K562 (cell line): ENCODE results near the gene DHRS3. TPM values are rescaled to one million over a fixed set of nuclear protein-coding genes. Genes with fewer than 3 reads are reported as not detected.

Source experiments
- ARHGAP35 ChIP-seq: fragments of 450-650 bp; IDR thresholded peaks from 2 replicates; pipeline ENCODE4 v1.6.1; 2018; ENCODE audit not compliant: partially characterized antibody
- E2F6 ChIP-seq, 2 experiments: IDR thresholded peaks; 2 replicates each; pipeline ENCODE4 v1.6.1; 2011; ENCODE audit warnings: borderline replicate concordance in 1 of 2, control low read depth in 1 of 2, low read depth in 1 of 2, low read length in 1 of 2, mild to moderate bottlenecking in 1 of 2, mixed read lengths in 1 of 2, moderate library complexity in 1 of 2; ENCODE audit not compliant: insufficient read depth in 1 of 2, insufficient read length in 1 of 2, poor library complexity in 1 of 2, severe bottlenecking in 1 of 2; ENCODE audit errors: extremely low read depth in 1 of 2
- HDAC8 ChIP-seq: fragments of 450-650 bp; IDR thresholded peaks from 2 replicates; pipeline ENCODE4 v1.6.1; 2016; ENCODE audit warnings: mild to moderate bottlenecking, missing genetic modification characterization, moderate library complexity, missing compliant biosample characterization
- MNT ChIP-seq, 2 experiments: fragments of 450-650 bp; conservative IDR thresholded peaks; 2 replicates each; pipeline ENCODE4 v1.6.1; 2017; ENCODE audit warnings: mild to moderate bottlenecking in 2 of 2, moderate library complexity in 2 of 2
- MYBL2 ChIP-seq, 2 experiments: fragments of 450-650 bp in 1 of 2; sonication (generic) in 1 of 2; formaldehyde crosslinking in 1 of 2; IDR thresholded peaks; 2 replicates each; pipeline versions ENCODE4 v1.6.1 to v1.8.1; 2017 to 2022; ENCODE audit warnings: borderline replicate concordance in 1 of 2, inconsistent platforms in 1 of 2, low read depth in 1 of 2, mild to moderate bottlenecking in 1 of 2, missing genetic modification reagents in 1 of 2, moderate library complexity in 1 of 2
- RAD21 ChIP-seq, 2 experiments: fragments of 250-450 bp in 1 of 2; fragments of 450-650 bp in 1 of 2; sonication (Bioruptor Pico) in 1 of 2; formaldehyde crosslinking in 1 of 2; IDR thresholded peaks in 1 of 2; conservative IDR thresholded peaks in 1 of 2; 2 replicates each; pipeline versions ENCODE4 v1.4.0 to v1.8.0; 2020 to 2022; ENCODE audit warnings: mild to moderate bottlenecking in 2 of 2, moderate library complexity in 1 of 2
- SREBF2 ChIP-seq: sonication (generic); formaldehyde crosslinking; IDR thresholded peaks from 2 replicates; pipeline ENCODE4 v1.4.0; 2020; ENCODE audit warnings: mild to moderate bottlenecking, missing genetic modification reagents
- TAF9B ChIP-seq: fragments of 450-650 bp; IDR thresholded peaks from 2 replicates; pipeline ENCODE4 v1.6.1; 2018; ENCODE audit warnings: mild to moderate bottlenecking; ENCODE audit not compliant: partially characterized antibody
- TEAD4 ChIP-seq, 2 experiments: sonication (generic) in 1 of 2; formaldehyde crosslinking in 1 of 2; IDR thresholded peaks; 2 replicates each; pipeline versions ENCODE4 v1.6.1 to v1.8.0; 2012 to 2022; ENCODE audit warnings: borderline replicate concordance in 1 of 2, inconsistent platforms in 1 of 2, low read length in 1 of 2, mild to moderate bottlenecking in 1 of 2, missing genetic modification reagents in 1 of 2
- USF2 ChIP-seq: sonication (generic); formaldehyde crosslinking; IDR thresholded peaks from 2 replicates; pipeline ENCODE4 v1.5.0; 2020; ENCODE audit warnings: missing genetic modification reagents
- ZBTB17 ChIP-seq: fragments of 450-650 bp; formaldehyde crosslinking; IDR thresholded peaks from 2 replicates; pipeline ENCODE4 v1.4.0; 2020; ENCODE audit warnings: mild to moderate bottlenecking
- polyA plus RNA-seq, 8 experiments: library from polyadenylated mRNA; depleted of rRNA in 4 of 8; stranded (reverse) in 5 of 8; unstranded in 3 of 8; fragments of >200 nt; fragmentation: Nextera tagmentation in 2 of 8; fragmentation: Illumina TruSeq in 1 of 8; extraction: Ambion mirVana in 2 of 8; extraction: Trizol in 1 of 8; gene quantifications; 2 replicates each; pipeline versions ENCODE4 v1.2.1 to v1.2.3, GENCODE V29; 2011 to 2014; ENCODE audit warnings: inconsistent platforms in 1 of 8, missing spikeins in 1 of 8
- total RNA-seq, 7 experiments: library from RNA; depleted of rRNA in 6 of 7; stranded (reverse); fragments of >200 nt in 6 of 7; fragmentation: Illumina TruSeq in 2 of 7; extraction: Trizol in 2 of 7; gene quantifications; 2 replicates each; pipeline versions ENCODE4 v1.2.1 to v1.2.3, GENCODE V29; 2011 to 2021; ENCODE audit warnings: low replicate concordance in 1 of 7
- TF ChIP-seq, protein P1 (sequence below), 2 experiments: fragments of 200-800 bp in 1 of 2; sonication (Bioruptor generic) in 1 of 2; sonication (generic) in 1 of 2; formaldehyde crosslinking in 1 of 2; IDR thresholded peaks in 1 of 2; conservative IDR thresholded peaks in 1 of 2; 2 replicates each; pipeline versions ENCODE4 v1.5.0 to v1.6.1; 2016 to 2020; ENCODE audit warnings: missing compliant biosample characterization in 1 of 2, missing genetic modification characterization in 1 of 2, missing genetic modification reagents in 1 of 2
- TF ChIP-seq, protein P2 (sequence below): fragments of 250-450 bp; sonication (Bioruptor Pico); IDR thresholded peaks from 2 replicates; pipeline ENCODE4 v1.9.0; 2021; ENCODE audit warnings: mild to moderate bottlenecking, inconsistent platforms

Gene DHRS3
- total and polyA plus RNA-seq, 9 of the 15 experiments (the other 6 are each of a cell fraction or from before 2014, with no cell fraction given): 21.0 to 116 (median 58.7) TPM

DNA sequence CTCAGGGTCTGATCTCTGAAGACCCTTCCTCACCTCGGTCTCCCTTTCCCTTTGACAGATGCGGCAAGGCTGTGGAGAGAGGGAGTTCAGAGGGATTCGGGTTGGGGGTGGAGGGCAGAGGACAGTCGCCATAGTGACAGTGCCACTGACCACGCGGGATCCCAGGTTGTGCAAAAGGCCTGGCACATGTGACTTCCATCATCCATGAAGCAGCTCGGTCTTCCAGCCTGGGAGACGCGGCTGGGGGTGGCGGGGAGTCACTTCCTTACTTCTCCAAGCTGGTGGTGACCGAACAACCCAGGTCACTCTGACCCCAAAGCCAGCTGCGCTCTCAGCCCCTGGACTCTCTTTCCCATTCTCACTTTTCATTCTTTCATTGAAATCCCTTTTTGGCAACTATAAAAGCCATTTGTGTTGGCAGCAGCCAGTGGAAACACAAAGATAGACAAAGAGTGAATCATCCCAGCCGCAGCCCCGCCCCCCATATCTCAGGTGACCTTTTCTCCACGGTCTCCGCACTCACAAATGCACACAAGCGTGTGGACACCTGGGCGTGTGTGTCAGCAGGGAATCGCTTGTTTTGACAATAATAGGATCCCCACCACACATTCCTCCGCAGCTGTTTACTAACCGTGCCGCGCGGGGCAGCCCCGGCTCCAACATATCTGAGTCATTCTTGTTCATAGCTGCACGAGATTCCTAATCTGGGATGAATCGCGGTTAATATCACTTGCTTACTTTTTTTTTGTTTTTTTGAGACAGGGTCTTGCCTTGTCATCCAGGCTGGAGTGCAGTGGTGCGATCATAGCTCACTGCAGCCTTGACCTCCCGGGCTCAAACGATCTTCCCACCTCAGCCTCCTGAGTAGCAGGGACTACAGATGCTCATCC is 68.3 kb downstream of the DHRS3 start (continued):
- TF ChIP-seq MYBL2 (IDR thresholded peaks at IDR 0.05; ENCODE audit: low read depth): no peak
- TF ChIP-seq MYBL2 (CRISPR knock-in tag; IDR thresholded peaks at IDR 0.05; ENCODE audit: borderline replicate concordance): no peak
- no peak for TF ChIP-seq TAF9B
- peak; percentile 79 for TF ChIP-seq HDAC8
- peak in 1 of 2 experiments; percentile 19; a peak in 2 of 4 replicates for TF ChIP-seq RAD21 (CRISPR knock-in tag; conservative IDR thresholded peaks at IDR 0.05 in 1 of 2, IDR thresholded peaks at IDR 0.05 in 1 of 2)
- TF ChIP-seq TEAD4 (IDR thresholded peaks at IDR 0.05; ENCODE audit: low read length): 0 out of 2 replicates have a peak, but pooled peaks have one; percentile 49
- TF ChIP-seq TEAD4 (CRISPR knock-in tag; IDR thresholded peaks at IDR 0.05; ENCODE audit: borderline replicate concordance): no peak
- no peak for TF ChIP-seq USF2 (CRISPR knock-in tag)
- TF ChIP-seq E2F6 (IDR thresholded peaks at IDR 0.05; ENCODE audit: borderline replicate concordance in 1 of 2, extremely low read depth in 1 of 2, insufficient read depth in 1 of 2, insufficient read length in 1 of 2, low read depth in 1 of 2, low read length in 1 of 2, poor library complexity in 1 of 2, severe bottlenecking in 1 of 2): peak in 1 of 2 experiments; percentile 39
- peak; percentile 21 for TF ChIP-seq ARHGAP35
- no peak for TF ChIP-seq SREBF2 (CRISPR knock-in tag)
- TF ChIP-seq, protein P1, sequence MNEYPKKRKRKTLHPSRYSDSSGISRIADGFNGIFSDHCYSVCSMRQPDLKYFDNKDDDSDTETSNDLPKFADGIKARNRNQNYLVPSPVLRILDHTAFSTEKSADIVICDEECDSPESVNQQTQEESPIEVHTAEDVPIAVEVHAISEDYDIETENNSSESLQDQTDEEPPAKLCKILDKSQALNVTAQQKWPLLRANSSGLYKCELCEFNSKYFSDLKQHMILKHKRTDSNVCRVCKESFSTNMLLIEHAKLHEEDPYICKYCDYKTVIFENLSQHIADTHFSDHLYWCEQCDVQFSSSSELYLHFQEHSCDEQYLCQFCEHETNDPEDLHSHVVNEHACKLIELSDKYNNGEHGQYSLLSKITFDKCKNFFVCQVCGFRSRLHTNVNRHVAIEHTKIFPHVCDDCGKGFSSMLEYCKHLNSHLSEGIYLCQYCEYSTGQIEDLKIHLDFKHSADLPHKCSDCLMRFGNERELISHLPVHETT (CRISPR knock-in tag; conservative IDR thresholded peaks at IDR 0.05 in 1 of 2, IDR thresholded peaks at IDR 0.05 in 1 of 2): peak in 1 of 2 experiments; percentile 13; a peak in 1 of 4 replicates
- TF ChIP-seq ZBTB17 (CRISPR knock-in tag): peak; percentile 51; the same call in 1 of the 2 replicates
- TF ChIP-seq MNT (conservative IDR thresholded peaks at IDR 0.05): peak; percentile 53 to 64; a peak in 3 of 4 replicates
- TF ChIP-seq, protein P2, sequence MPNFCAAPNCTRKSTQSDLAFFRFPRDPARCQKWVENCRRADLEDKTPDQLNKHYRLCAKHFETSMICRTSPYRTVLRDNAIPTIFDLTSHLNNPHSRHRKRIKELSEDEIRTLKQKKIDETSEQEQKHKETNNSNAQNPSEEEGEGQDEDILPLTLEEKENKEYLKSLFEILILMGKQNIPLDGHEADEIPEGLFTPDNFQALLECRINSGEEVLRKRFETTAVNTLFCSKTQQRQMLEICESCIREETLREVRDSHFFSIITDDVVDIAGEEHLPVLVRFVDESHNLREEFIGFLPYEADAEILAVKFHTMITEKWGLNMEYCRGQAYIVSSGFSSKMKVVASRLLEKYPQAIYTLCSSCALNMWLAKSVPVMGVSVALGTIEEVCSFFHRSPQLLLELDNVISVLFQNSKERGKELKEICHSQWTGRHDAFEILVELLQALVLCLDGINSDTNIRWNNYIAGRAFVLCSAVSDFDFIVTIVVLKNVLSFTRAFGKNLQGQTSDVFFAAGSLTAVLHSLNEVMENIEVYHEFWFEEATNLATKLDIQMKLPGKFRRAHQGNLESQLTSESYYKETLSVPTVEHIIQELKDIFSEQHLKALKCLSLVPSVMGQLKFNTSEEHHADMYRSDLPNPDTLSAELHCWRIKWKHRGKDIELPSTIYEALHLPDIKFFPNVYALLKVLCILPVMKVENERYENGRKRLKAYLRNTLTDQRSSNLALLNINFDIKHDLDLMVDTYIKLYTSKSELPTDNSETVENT (CRISPR knock-in tag): 0 out of 2 replicates have a peak, but pooled peaks have one; percentile 5
